ACHN (cell line): ENCODE measurements around the gene NDUFS4.
"Not testable (repeated sequence)": the region's sequence is repeated elsewhere in the genome, so short reads cannot be mapped to it uniquely, and the experiment has no call there.

Experiments
- DNase-seq: peaks from one replicate; pipeline ENCODE4 v3.0.0-alpha.2; 2015
- in situ Hi-C: cut with HindIII; loops from 2 replicates; pipeline ENCODE4 v1.10.0; 2017; ENCODE audit warnings: low sequenced_read_pairs, low pct_ligation_motif_present, low pct_unique_long_range_greater_than_20kb

NDUFS4 gene

DNA sequence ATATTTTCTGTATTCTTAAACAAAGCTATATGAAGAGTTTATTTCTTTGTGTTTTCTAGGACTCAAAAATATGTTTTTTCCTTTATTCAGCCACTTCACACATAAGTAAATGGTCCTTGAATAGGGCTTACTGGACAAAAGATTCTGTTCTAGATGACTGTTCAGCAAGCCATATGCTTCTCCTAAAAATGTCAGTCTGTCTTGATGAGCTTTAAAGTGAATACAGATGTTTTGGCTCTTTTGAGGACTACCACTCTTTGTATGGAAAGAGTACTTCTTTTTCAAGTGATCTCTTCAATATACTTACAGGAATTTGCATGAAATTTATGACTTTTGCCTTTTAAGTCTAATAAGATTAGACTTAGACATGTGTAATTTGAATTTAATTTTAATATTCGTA, 8.4 kb downstream of the NDUFS4 start:
- no peak for DNase-seq
- in situ Hi-C loops = no loop called here

DNA sequence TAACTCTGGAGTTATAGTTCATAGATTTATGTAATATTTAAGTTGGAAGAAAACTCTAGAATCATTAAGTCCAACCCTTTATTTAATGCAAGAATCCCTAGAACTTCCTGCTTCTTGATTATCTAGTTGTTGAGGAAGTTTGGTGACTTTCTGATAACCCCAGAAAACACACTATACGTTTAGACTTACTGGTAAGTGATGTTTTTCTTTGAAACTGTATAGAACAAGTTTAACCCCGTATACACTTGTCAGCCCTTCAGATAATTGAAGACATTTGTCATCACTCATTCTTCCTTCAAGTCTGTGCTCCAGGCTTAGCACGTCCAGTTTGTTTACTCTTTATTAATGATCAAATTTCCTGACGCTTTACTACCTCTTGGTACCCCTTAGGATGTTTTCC, 9.0 kb downstream of the NDUFS4 start:
- in situ Hi-C loops = no loop called here
- no peak for DNase-seq

GRCh38 chr5:53571403-53571802, 11.0 kb downstream of the NDUFS4 start:
- no peak for DNase-seq
- in situ Hi-C loops = no loop called here

- in situ Hi-C loops = no loop called here
Observed at GRCh38 chr5:53575101-53575500, 14.7 kb downstream of the NDUFS4 start.

DNA sequence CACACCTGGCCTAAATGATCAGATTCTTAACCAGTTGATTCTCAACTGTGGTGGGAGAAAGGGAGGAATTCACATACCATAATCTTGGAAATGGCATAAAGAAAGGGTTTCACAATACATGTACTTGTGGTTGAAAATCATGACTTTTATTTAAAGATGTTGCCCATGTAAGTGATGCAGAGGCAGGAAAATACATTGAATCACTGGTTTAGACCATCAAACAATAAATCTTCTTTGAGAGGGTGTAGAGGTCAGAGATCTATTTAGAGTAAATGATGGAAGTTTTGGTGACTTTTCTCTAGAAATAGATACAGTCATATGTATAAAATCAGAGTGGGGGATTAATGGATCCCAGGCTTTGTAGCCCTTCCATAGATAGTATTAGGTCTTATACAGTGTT, 15.4 kb downstream of the NDUFS4 start:
- DNase-seq = no peak
- in situ Hi-C loops = no loop called here

More at GRCh38 chr5:53575101-53575500, 14.7 kb downstream of the NDUFS4 start:
- no peak for DNase-seq

DNA sequence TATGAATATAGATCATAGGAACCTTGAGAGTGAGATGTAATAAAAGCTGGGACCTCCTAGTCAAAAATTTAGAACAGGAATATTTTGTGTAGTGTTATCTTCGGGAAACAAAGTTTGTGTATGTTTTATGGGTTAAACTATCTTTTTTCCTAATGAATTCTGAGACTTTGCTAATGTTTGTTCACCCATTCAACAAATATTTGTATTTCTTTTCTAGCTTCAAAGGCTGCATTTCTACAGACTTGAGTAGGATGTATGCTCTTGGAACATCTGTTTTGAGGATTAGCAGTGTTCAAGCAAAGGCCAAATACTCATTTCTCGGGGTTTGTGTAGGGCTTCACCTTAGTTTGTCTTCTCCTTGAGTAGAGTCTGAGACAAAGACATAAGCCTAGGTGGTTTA, 16.2 kb downstream of the NDUFS4 start:
- in situ Hi-C loops = no loop called here
- no peak for DNase-seq

- in situ Hi-C loops = no loop called here
- DNase-seq = no peak
Observed at GRCh38 chr5:53578854-53579253, 18.4 kb downstream of the NDUFS4 start.

DNA sequence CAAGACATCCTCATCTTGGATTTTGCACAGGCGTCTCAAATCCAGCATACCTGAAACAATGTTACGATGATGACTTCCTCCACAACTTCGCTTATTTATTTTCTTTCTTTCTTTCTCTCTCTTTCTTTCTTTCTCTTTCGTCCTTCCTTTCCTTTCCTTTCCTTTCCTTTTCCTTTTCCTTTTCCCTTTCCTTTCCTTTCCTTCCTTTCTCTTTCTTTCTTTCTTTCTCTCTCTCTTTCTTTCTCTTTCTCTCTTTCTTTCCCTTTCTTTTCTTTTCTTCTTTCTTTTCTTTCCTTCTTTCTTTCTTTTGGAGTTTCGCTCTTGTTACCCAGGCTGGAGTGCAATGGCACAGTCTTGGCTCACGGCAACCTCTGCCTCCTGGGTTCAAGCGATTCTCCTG, 20.1 kb downstream of the NDUFS4 start:
- in situ Hi-C loops = no loop called here
- no peak for DNase-seq

GRCh38 chr5:53582225-53582624, 21.8 kb downstream of the NDUFS4 start:
- in situ Hi-C loops = no loop called here
- DNase-seq = no peak

- in situ Hi-C loops = no loop called here
- DNase-seq = no peak
Observed at GRCh38 chr5:53590759-53591158, 30.3 kb downstream of the NDUFS4 start.

GRCh38 chr5:53594419-53594818, 34.0 kb downstream of the NDUFS4 start:
- DNase-seq = no peak
- in situ Hi-C loops = no loop called here

DNA sequence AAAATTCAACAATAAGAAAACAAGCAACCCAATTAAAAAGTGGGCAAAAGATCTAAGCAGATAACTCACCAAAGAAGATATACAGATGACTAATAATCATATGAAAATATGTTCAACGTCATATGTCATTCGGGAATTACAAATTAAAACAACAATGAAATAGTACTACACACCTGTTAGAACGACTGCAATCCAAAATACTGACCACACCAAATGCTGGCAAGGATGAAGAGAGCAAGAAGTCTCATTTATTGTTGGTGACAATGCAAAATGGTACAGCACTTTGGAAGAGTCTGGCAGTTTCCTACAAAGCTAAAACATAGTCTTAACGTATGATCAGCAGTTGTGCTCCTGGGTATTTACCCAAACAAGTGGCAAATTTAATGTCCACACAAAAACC, 37.5 kb downstream of the NDUFS4 start:
- DNase-seq = no peak
- in situ Hi-C loops = no loop called here

GRCh38 chr5:53601570-53601969, 41.1 kb downstream of the NDUFS4 start:
- no peak for DNase-seq
- in situ Hi-C loops = no loop called here

DNA sequence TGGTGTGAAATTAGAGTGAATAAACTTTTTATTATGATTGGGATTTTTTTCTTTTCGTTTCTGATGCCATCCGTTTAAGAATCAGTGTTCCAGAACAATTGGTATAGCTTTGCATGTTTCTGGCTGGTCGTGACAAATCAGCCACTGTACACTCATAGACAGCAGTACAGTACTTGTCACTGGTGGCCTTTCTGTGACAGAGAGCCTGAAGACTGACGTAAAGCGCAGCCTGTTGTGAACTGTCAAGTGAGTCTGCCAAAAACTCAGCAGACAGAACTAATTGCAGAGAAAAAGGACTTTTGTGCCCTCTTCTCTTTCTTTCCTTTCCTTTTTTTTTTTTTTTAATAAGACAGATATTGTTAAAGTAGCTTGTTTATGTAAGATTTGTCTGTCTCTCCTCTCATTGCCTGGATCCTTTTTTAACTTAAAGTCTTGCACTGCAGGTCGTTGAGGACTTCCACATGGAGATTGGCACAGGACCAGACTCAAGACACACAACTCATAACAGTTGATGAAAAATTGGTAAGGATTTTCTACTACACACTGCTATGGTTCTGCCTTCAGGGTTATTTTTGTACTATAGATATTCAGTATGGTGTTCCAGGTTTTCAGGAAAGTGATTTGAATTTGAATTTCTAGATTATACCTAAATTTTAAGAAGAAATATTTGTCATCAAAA, 42.7 kb downstream of the NDUFS4 start:
- no peak for DNase-seq
- in situ Hi-C loops = no loop called here

DNA sequence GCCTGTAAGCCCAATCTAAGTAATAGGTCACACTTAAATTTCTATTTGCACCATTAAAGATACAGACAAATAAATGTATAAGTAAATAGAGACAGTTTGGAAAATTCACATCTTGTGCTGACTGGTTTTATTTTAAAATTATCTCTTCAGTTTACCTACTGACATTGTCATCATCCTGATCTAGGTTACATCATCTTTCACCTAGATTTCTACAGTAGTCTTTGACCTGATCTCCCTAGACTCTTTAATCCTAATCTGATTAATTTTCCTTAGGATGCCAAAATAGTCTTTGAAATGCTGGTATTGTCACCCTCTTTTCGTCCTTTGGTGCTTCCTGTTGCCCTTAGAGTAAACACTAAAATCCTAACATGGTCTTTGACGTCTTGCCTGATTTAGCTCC, 43.9 kb downstream of the NDUFS4 start:
- in situ Hi-C loops = no loop called here
- no peak for DNase-seq

DNA sequence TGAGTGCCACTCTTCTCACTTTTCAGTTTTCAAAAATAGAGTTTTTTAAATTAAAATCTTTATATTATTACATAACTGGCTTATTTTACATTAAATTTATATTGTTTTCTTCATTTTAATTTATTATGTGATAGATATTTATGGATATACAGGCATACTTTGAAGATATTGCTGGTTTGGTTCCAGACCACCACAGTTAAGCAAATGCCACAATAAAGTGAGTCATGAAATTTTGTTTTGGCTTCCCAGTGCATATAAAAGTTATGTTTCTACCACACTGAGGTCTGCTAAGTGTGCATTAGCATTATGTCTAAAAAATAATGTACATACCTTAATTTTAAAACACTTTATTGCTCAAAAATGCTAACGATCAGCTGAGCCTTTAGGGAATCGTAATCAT, 47.4 kb downstream of the NDUFS4 start:
- no peak for DNase-seq
- in situ Hi-C loops = no loop called here

DNA sequence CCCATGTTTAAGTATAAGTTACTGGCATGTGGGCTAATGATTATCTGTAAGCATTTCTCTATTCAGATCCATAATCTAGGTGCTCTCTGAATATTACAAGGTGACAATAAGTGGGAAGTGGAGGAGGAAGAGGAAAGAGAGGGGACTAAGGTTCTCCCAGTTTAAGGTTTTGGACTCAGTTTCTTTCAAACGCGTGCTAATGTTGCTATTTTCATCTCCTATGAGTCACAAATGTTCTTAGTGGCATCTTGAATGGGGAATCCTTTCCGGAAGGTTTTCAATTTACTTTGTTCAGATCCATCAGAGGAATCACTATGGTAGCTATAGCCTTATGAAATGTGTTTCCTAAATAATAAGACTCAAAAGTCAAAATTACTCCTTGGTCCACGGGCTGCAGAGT, 48.5 kb downstream of the NDUFS4 start:
- in situ Hi-C loops, DNase-seq: not testable (repeated sequence)

DNA sequence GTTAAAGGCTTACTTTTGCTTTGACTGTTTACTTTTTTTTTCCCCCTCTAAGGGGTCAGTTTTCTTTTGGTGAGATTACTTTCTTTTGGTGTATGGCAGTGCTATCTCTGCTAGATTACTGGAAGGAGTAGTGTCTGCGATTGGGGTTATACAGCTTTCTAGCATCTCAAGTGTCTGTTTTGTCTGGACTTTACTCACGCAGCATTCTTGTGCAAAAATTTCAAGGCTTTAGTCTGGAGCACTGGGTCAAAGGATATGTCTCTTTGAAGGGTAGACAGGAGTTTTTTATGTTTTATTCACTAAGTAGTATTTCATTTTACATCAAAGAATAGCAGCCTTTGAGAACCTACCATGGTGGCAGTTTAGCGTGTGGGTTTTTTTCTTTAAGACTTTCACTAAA, 52.6 kb downstream of the NDUFS4 start:
- no peak for DNase-seq

GRCh38 chr5:53613536-53613935, 53.1 kb downstream of the NDUFS4 start:
- DNase-seq = no peak
- in situ Hi-C loops = no loop called here

More for the DNA sequence above, 52.6 kb downstream of the NDUFS4 start:
- in situ Hi-C loops = no loop called here

DNA sequence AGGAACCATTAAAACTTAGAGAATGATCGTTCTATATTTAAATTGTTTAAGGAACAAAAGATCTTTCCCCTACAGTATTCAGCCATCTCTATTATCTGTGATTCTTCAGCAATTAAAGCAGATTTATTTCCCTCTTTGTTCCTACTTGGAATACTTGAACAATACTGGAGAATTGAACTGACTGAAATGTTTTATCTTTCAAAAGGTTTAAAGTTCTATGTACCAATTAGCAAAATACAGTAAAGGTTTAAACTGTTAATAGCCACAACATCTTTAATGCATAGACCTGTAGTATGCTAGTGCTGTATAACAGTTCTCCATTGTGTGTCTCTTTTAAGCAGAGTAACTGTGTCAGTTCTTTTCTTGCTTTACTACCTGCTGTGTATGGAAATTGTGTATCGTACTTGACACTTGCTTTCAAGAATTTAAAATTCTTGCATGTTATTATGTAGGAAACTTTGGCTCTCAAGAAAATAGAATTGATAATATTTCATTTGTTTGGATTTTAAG, 54.0 kb downstream of the NDUFS4 start:
- in situ Hi-C loops = no loop called here
- no peak for DNase-seq
